ENCODE results near the gene SMYD3.
A peak's percentile ranks its signal among the peaks of the same experiment; 100 is the strongest.

The SMYD3 gene

DNA sequence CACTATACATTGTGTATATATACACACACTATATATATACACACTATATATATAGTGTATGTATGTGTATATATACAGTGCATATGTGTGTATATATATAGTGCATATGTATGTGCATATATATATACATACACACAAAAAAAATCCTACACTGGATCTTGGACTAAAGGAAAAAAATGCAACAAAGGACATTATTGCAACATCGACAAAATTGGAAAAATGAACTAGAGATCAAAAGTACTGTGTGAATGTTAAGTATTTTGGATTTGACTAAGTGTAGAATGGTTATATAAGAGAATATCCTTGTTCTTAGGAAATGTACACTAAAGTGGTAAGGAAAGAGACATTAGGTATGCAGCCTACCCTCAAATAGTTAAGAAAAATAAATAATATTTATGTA is 36.5 kb downstream of the SMYD3 start:
- DNase-seq (ENCODE audit: low read depth): no peak

DNA sequence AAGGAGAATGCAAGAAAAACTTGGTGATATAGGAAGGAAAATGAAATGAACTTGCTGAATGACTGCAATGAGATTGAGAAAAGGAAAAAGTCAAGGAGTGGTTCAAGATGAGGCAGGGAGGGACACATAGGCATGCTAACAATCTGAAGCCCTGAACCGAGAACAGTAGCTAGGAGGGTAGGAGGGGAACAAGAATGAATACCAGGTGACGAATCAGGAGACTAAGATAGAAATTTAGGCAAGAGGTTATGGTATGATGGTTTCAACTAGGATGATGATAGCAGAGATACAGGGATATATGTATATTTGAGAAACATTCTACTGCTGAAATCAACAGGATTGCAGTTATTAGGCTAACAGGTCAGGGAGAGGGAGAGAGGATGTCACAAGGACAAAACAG is 44.1 kb downstream of the SMYD3 start:
- DNase-seq (ENCODE audit: low read depth): no peak

DNA sequence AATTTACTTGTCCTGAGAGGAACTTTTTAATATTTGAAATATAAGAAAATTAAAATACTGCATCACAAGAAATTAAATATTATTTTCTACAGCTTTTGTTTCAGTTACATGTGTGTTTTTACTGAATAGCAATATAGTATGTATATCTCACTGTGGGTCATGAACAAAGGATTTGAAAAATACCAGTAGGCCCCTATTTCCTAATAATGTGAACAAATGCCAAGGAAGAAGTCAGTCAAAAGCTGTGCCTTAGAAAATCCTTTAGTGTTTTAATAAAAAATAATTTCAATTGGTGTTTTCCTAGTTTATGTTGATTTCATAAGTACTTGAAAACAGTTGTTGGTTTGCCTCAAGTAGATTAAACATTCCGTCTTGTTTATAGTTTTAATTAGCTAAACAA is 46.7 kb downstream of the SMYD3 start:
- DNase-seq (ENCODE audit: low read depth): no peak

DNA sequence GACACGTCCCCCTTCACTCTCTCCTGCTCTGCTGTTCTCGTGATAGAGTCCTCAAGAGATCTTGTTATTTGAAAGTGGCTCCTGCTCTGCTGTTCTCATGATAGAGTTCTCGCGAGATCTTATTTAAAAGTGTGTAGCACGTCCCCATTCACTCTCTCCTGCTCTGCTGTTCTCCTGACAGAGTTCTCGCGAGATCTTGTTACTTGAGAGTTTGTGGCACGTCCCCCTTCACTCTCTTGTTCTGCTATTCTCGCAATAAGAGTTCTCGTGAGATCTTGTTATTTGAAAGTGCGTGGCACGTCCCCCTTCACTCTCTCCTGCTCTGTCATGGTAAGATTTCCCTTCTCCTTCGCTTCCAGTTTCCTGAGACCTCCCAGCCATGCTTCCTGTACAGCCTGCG is 47.9 kb downstream of the SMYD3 start:
- no peak for DNase-seq (ENCODE audit: low read depth)

DNA sequence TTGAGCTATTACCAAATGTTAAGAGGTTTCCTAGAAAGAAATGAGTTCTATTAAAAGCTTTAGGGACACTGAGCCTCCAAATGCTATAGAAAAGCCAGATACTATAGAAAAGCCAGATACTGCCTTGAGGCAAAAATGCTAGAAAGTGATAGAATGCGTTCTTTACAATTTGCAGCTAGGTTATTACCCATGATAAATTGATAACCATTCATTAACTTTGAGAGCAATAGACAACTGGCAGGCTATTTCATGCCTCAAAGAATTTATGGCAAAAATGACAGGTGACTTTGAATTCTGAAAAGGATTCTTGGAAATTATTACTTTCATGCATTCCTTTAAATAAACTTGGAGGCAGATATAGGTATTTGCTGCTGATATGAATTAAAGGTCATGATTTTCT is 51.6 kb downstream of the SMYD3 start:
- no peak for DNase-seq (ENCODE audit: low read depth)

DNA sequence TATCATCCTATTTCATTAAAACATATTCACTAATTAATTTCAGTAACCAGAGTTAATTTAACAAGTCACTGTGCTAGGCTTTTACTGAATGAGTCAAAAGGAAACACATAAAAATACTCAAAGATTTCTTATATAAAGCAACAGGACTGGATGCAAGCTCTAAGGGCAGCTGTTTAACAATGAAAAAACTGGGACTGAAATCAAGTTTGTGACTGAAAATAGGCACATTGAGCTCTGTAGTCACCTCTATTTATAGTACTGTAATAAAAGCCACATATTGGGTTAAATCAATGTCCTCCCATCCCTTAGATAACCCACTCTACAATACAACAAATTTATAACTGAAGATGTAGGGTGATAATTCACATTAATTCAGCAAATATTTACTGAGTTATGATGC is 52.4 kb downstream of the SMYD3 start:
- no peak for DNase-seq (ENCODE audit: low read depth)

DNA sequence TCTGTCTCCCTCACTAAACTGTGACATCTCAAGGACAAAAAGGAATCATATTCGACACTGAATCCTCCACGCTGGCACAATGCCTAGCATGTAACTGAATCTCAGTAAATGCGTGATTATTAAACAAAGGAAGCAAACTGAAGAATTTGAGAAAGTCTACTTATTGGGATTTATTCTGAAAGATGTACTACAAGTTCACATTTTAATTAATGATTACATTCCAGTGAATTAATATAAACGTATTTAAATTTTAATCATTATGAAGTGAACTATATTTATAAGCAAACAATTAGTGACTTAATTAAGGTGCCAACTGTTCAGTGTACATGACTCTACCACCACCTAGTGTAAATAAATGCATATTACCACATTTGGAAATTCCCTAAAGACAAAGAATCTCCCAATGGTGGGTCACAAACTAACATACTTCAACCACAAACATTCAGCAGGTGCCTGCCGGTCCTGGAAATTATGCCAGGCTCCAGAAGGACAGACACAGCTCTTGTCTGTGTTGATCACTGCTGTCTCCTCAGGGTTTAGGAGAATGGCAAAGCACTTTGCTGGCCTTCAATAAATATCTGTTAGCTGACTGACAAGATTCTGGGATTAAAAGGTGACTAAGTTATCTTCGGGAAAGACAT is 56.3 kb downstream of the SMYD3 start:
- no peak for DNase-seq (ENCODE audit: low read depth)

DNA sequence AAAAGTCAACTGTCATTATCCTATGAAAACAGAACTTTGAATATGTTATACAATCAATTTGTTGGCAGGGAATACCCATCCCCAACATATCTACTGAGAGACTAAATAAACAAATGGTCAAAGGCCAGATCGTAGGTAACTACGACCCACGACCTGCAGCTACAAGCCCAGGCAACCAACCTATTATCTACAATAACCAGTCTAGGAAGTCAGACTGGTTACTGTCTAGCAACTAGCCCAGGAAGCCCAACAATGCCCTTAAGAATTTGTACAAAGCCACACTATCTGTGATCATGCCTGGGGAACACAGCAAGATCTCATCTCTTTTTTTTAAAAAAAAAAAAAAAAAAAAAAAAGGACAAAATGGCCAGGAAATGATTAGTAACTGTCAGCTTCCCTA is 58.7 kb downstream of the SMYD3 start:
- no peak for DNase-seq (ENCODE audit: low read depth)

DNA sequence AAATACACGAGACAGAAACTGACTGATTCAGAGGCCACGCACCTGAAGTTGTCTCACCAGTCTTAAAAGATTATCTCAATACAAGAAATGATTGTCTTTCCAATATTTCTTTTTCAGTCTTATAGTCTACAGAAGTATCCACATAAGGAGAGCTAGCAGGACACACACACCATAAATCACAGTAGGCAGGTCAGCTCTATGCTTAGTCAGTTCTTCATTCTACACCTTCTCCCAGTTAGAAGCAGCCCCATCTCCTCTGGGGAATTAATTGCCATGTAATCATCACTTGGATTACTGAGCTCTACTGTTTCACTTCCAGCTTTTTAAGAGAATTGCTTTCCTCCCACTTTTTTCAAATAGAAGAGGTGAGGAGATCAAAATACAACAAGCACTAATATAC is 59.6 kb downstream of the SMYD3 start:
- no peak for DNase-seq (ENCODE audit: low read depth)

DNA sequence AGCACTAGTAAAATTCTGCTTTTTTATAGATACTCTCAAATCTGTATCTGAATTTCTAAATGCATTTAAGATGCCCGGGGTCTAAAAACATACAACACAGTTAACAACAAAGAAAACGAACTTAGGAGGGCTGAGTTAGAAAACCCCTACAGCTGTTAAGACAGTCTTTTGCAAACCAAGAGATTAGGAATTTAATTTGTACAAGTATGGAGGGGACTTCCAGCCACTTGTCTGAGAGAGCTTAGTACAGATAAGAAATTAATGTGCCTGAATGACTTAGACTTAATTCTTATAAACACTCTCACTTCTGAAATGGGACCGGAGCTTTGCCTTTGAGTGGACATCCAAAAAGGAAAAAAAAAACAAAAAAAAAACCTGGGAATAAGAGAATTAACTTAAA is 61.6 kb downstream of the SMYD3 start:
- no peak for DNase-seq (ENCODE audit: low read depth)

DNA sequence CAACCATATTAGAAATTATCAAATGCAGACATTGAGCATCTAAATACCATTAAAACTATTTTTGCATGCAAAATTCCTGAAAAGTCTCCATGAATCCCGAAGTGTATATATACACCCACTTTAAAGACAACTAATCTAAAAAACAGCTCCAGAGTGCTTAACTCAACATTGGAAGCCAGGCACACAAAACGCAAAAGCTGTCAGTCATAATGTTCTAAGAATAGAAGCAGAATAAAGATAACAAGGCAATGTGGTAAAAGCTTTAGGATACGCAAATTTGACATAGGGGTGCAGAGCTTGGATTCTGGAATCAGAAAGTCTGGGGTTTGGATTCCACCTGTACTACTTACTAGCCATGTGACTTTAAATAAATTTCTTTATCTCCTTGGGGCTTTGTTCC is 62.5 kb downstream of the SMYD3 start:
- DNase-seq (ENCODE audit: low read depth): no peak

DNA sequence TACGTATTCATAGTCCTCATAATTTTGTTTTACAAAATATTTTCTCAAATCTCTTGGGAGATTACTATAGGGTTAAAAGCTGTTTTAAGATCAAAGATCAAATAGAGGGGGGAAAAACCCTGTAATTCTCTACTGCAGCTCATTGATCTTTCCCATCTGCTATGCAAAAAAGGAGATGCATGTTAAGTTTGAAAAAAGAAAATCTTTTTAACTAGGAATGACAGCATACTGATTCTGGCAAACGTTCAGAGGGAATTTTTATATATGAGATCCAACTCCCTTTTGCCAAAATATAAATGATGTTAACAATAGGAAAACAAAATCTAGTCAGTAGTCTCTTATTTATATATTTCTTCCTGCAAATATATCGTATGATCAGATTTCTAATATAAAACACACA is 69.1 kb downstream of the SMYD3 start:
- DNase-seq (ENCODE audit: low read depth): no peak

DNA sequence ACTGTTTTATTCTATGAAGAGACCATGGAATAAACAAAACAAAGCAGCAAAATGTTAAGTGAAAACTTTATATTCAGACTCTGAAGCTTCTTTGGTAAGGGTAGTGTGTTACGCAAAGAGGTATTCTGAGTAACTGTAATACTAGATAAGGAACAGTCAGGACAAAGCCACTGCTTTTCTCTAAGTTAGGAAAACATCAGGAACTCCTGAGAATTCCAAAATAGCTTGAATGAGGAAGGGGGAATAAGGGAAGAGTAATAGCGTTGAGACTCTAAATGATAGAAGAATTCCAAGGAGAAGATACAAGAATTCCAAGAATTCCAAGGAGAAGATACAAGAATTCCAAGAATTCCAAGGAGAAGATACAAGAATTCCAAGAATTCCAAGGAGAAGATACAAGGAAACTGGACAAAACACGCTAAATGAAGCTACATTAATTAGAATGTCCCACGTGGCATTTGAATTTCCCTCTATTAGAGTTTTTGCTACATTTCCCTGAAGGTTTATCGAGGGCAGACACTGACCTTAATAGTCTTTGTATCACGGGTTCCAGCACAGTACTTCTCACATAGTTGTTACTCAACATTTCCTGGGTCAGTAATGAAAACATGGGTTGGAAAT is 71.5 kb downstream of the SMYD3 start:
- no peak for DNase-seq (ENCODE audit: low read depth)

DNA sequence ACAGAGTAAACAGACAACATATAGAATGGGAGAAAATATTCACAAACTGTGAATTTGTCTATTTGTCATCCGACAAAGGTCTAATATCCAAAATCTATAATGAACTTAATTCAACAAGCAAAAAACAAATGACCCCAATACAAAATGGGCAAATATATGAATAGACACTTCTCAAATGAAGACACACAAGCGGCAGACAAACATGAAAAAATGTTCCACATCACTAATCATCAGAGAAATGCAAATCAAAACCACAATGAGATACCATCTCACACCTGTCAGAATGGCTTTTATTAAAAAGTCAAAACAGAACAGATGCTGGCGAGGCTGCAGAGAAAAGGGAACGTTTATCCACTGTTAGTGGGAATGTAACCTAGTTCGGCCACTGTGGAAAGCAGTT is 72.7 kb downstream of the SMYD3 start:
- no peak for DNase-seq (ENCODE audit: low read depth)

DNA sequence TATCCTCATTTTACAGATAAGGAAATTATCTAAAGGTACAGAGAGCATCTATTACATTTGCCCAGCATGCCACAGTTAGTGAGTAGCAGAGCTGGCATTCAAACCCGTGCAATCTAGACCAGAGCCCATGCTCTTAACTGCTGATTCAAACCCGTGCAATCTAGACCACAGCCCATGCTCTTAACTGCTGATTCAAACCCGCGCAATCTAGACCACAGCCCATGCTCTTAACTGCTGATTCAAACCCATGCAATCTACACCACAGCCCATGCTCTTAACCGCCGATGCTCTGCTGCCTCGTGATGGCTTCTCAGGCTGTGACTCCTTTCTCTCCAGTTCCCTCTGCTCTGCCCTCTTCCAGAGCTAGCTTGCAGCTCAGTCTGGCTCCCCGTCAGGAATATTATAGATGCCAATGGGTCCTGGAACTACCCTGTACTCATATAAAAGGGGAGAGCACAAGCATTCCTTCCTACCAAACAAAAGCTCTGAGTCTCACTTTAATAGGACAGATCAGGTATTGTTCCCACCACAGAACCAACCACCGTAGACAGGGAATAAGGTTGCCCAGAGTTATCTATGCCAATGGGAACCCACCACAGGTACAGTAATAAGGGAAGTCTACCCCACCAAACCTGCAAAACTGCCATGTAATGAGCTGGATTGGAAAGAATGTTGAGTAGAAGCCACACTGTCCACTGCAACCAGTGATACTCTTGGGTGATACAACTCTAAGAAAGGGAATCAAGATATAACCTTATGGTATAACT is 78.4 kb downstream of the SMYD3 start:
- peak; percentile 11 for DNase-seq (ENCODE audit: low read depth)

DNA sequence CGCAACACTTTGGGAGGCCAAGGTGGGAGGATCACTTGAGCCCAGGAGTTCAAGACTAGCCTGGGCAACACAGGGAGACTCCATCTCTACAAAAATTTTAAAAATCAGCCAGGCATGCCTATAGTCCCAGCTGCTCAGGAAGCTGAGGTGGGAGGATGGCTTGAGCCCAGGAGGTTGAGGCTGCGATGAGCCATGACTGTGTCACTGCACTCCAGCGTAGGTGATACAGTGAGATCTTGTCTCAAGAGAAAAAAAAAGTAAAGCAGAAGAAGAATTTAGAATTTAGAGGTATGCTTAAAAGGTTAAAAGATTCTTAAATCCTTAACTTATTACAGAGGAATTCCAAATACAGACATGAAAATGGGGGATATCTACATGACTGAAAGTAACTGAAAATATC is 79.5 kb downstream of the SMYD3 start:
- no peak for DNase-seq (ENCODE audit: low read depth)

DNA sequence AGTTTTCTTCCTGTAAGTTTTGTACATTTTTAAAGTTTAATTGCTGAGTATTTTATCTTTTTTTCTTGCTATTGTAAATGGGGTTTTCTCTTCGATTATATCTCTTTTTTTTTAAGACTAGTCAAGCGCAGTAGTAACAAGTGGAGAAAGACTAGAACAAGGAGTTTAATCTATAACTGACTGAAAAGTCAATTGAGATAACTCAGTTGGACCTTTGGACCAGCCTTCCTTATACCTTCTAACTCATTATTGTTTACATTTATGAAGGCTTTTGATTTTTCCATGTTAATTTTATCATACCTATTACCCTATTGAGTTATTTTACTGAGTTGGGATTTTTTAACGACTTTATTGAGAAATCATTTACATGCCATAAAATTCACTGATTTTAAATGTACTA is 81.2 kb downstream of the SMYD3 start:
- DNase-seq (ENCODE audit: low read depth): no peak

DNA sequence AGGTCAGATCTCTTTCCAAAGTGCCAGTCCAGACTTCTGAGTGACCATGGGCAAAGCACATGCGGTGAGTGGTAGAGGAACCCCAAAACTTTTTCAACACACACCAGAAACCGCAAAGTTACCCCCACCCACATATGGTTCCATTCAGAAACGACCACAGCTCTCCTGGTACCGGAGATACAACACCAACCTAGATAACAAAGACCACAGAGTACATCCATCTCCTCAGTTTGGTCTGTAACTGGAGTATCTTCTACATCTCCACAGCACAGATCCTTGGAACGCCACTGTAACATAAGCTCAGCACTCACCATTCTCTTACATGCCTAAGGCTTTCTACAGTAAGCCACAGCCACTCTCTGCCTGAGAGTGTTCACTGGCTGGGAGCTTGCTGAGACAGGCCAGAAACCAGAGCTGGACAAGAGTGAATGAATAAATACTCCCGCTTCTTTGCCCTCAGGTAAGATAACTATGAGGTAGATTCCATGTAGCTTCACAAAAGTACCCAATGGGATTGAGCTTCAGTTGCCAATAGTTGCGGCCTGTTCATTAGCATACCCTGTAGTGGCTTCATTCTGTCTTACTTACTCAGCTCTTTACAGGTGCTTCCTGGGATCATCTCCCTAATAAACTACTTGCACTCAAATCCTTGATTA is 81.8 kb downstream of the SMYD3 start:
- no peak for DNase-seq (ENCODE audit: low read depth)

DNA sequence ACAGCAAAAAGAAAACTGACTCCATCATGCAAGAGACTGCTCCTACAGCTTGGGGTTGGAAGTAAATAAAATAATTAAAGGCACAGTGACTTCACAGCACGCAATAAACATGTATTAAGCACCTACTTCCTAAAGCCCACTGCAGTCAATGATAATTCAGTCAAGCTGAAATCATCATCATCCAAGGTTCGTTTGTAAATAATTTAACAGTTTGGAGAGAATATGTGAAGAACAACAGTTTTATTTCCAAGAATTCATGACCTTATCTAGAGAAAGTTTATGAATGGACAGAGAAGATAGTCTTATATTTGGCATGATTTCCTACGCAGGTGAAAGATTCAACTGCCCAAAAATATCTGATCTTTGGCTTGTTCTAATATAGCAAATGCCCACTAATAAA is 86.8 kb downstream of the SMYD3 start:
- no peak for DNase-seq (ENCODE audit: low read depth)

DNA sequence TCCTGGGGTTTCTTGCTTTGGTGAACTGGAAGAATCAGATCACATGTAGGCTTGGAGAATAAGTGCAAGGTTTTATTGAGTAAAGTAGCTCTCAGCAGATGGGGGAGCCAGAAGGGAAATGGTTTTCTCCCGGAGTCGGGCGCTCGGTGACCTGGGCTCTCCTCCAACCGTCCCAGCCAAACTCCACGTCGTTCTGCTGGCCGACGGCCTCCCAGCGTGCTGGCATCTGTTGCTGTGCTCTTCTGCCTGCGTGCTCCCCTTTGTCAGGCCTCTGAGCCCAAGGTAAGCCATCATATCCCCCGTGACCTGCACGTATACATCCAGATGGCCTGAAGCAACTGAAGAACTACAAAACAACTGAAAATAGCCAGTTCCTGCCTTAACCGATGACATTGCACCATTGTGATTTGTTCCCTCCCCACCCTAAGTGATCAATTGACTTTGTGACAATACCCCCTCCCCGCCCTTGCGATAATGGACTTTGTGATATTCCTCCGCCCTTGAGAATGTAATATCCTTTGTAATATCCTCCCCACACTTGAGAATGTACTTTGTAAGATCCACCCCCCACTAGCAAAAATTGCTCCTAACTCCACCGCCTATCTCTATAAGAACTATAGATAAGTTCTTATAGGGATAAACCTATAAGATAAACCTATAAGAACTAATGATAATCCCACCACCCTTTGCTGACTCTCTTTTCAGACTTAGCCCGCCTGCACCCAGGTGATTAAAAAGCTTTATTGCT is 88.3 kb downstream of the SMYD3 start:
- no peak for DNase-seq (ENCODE audit: low read depth)

DNA sequence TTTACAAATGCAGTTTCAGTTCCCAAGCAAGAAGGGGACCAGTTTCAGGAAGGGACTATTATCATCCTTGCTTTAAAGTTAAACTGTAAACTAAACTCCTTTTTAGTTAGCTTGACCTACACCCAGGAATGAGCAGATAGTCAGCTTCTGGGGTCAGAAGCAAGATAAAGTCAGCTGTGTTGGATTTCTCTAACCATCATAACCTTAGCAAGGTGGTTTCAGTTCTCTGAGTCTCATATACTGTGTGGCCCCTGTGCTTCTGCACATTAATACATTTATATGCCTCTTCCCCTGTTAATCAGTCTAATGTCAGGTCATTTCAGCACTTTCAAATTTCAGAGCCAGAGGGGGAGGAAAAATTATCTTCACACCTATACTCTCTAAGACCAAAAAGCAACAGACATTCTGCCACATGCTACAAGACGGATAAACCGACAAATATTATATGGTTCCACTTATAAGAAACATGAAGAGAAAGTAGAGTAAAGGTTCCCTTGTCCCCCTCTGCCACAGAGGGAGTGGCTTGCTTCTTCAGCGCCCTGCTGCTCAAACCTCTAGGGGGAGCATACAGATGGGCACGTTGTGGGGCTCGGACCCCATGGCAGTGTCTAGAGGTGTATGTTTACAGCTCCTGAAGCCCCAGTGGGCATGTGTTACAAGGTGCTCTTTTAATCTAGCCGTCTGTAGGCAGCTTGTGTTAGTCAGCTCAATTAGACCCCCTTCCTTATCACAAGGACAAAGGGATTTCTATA is 89.1 kb downstream of the SMYD3 start:
- no peak for DNase-seq (ENCODE audit: low read depth)

Data from activated T-cell treated with anti-CD3 and anti-CD28 coated beads for 24 hours (primary cell).